HG03558 (cell line): ENCODE measurements around the gene SFI1.
"Not testable (repeated sequence)": the region's sequence is repeated elsewhere in the genome, so short reads cannot be mapped to it uniquely, and the experiment has no call there.

Experiments used
- ATAC-seq: cut with Tn5 transposase; IDR thresholded peaks from one replicate; pipeline ENCODE4 v1.9.1; 2021; ENCODE audit warnings: moderate number of reproducible peaks; ENCODE audit not compliant: unreplicated experiment; ENCODE audit errors: extremely low read depth

SFI1 gene

DNA sequence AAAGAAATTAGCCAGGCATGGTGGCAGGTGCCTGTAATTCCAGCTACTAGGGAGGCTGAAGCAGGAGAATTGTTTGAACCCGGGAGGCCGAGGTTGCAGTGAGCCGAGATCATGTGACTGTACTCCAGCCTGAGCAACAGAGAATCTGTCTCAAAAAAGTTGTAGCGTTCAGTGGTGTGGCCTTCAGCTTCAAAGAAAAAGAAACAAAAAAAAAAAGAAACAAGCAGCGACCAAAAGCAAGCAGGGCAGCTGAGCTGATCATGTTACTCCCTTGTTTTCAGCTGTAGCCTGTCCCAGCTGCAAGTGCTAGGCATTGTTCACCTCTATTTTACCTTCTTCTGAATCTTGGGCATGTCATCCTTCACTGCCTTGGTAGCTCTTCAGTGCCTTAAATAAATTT is 37.0 kb downstream of the SFI1 start:
- no peak for ATAC-seq

DNA sequence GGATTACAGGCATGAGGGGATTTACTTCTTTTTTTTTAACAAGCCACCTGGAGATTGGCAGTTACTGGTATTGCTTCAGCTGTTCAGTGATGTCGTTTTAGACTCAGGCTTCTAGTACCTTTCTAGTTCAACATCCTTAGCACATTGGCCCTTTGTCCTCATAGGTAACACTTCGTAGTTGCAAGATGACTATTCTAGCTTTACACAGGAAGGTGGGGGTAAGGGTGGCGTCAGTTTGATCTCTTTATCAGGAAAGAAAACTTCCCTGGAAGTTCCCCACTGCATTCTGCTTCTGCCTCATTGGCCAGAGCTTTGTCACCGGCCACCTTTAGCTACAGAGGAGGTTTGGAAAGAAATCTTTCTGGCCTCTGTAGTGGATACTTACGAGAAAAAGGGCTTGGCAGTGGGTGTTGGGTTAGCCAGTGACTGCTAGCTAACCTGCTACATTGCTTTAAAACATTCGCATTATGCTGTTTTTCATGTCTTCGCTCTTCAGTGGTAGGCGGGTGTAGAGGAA is 40.7 kb downstream of the SFI1 start:
- ATAC-seq: no peak

DNA sequence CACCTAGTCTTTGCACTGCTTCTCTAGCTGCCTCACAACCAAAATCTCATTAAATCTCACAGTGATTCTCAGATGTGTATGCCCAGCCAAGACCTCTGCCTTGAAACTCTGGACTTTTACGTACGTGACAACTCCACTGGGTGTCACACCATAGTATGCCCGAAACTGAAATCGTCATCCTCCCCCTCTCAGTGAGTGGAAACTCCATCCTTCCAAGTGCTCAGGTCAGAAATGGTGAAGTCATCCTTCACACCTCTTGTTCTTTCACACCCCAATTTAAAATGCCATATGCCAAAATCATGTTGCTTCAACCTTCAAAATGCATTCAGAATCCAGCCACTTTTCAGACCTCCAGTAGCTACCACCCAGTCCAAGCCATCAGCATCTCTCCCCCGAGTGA is 42.5 kb downstream of the SFI1 start:
- ATAC-seq: no peak

GRCh38 chr22:31540166-31540565 is 43.8 kb downstream of the SFI1 start:
- not testable (repeated sequence) for ATAC-seq

GRCh38 chr22:31540966-31541365 is 44.6 kb downstream of the SFI1 start:
- no peak for ATAC-seq

DNA sequence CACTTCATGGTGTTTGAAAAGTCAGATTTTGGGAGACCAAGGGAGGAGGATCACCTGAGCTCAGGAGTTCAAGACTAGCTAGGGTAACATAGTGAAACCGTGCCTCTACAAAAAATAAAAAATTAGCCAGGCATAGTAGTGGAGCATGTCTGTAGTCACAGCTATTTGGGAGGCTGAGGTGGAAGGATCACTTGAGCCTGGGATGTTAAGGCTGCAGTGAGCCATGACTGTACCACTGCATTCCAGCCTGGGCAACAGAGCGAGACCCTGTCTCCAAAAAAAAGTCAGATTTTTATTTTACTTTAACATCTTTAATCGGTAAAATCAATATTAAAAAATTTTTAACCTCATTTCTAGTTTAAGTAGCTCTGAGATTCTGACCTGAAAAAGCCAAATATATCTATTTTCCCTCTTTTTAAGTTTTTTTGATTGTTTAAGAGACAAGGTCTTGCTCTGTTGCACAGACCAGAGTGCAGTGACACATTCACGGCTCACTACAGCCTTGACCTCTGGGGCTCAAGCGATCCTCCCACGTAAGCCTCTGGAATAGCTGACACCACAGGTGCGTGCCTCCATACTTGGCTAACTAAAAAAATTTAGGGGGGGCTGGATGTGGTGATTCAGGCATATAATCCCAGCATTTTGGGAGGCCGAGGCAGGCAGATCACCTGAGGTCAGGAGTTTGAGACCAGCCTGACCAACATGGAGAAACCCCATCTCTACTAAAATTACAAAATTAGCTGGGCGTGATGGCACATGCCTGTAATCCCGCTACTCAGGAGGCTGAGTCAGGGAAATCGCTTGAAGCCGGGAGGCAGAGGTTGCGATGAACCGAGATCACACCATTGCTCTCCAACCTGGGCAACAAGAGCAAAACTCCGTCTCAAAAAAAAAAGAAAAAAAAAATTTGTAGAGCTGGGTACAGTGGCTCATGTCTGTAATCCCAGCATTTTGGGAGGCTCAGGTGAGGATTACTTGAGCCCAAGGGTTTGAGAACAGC is 48.4 kb downstream of the SFI1 start:
- ATAC-seq: no peak

- no peak for ATAC-seq
These were observed 54.6 kb downstream of the SFI1 start for GRCh38 chr22:31550871-31551370.

GRCh38 chr22:31556627-31557203 is 60.4 kb downstream of the SFI1 start:
- no peak for ATAC-seq

DNA sequence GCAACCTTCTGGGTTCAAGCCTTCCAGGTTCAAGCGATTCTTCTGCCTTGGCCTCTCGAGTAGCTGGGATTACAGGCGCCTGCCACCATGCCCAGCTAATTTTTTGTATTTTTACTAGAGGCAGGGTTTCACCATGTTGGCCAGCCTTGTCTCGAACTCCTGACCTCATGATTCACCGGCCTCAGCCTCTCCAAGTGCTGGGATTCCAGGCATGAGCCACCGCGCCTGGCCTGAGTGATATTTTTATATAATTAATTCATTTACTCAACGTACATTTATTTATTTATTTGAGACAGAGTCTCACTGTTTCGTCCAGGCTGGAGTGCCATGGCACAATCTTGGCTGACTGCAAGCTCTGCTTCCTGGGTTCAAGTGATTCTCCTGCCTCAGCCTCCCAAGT is 62.2 kb downstream of the SFI1 start:
- ATAC-seq: not testable (repeated sequence)

DNA sequence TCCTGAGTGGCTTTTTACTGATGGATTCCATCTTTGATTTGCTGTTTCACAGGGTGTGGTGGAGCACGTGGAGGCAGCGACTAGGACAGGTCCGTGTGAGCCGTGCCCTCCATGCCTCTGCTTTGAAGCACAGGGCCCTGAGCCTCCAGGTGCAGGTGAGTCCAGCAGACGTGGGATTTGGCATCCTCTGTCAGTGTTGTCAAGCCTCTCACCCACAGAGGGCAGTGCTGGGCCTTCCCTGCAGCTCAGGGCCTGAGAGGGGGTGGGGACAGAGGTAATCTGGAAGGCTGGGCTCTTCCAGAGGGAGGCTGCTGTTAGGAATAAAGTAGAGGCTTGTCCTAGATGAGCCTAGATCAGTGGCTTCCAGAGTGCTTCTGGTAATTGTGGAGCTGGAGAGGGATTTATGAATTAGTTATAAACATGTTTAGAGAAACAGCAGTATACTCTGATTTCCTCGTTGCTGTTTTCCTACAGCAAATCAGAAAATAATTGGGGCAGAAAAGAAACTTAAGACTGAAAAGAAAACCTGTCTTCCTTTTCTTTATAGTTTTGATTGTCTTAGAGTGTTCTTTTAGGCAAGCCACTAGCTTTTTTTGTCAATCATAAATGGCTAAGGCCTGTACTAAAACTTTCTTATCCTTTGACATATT is 65.0 kb downstream of the SFI1 start:
- ATAC-seq: no peak

DNA sequence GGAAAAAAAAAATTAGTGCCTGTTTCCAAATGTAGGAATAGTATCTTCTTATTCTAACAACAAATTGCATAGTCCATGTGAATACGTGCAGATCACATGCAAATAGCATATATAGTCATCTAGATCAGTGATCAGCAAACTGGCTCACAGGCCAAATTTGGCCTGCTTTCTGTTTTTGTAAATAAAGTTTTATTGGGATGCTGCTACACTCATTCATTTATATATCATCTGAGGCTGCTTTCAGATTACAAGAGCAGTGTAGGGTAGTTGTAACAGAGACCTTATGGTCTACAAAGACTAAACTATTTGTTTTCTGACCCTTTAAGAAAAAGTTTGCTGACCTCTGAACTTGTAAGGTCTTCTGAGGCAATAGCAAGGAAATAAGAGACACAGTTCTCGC is 65.6 kb downstream of the SFI1 start:
- no peak for ATAC-seq

- no peak for ATAC-seq
These were observed 70.1 kb downstream of the SFI1 start for GRCh38 chr22:31566484-31566883.

DNA sequence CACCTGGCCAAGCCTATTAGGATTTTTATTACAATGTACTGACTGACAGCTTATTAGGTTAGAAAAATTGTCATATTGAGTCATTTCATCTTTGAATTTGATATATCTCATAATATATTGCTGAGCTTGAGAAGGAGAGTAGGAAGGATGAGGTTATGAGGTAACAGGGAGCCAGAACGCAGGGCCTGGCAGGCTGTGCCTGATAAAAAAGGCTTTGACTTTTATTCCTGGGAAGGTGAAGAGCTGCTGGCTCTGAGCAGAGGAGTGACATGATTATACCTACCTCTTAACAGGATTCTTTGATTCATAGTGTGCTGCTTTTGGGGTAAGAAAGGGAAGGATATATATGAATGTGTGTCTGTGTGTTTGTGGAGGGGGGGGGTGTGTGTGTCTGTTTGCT is 70.9 kb downstream of the SFI1 start:
- ATAC-seq: no peak

DNA sequence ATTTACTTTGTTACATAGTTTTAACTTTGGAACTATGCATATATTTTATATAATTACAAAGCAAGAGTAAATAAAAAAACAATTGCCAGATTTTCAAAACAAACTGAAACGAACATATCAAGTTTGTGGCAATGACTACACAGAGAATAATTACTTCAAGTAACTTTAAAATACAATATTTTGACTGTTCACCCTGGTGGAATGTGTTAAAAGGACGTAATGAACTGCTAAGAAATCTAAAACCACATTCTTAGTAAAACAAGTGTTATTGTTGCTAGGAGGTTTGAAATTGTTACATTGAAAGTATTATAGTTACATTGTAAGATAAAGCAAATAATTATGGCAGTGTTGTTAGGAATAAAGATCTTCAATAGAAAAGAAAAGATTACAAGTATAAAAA is 71.4 kb downstream of the SFI1 start:
- no peak for ATAC-seq

- ATAC-seq: no peak
These were observed 72.8 kb downstream of the SFI1 start for GRCh38 chr22:31569126-31569525.

DNA sequence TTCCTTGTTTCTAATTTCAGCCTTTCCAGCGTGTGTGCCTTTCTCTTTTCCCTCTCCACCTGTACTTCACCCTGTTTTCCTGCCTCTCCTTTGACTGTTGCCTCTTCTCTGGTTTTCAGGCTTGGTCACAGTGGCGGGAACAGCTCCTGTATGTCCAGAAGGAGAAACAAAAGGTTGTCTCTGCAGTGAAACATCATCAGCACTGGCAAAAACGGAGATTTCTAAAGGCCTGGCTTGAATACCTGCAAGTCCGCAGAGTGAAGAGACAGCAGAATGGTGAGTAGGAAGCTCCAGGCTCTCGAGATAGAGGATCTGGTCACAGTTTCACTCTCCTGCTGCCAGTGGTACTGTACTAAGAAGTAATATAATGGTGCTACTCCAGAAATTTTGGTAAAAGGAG is 76.6 kb downstream of the SFI1 start:
- no peak for ATAC-seq

DNA sequence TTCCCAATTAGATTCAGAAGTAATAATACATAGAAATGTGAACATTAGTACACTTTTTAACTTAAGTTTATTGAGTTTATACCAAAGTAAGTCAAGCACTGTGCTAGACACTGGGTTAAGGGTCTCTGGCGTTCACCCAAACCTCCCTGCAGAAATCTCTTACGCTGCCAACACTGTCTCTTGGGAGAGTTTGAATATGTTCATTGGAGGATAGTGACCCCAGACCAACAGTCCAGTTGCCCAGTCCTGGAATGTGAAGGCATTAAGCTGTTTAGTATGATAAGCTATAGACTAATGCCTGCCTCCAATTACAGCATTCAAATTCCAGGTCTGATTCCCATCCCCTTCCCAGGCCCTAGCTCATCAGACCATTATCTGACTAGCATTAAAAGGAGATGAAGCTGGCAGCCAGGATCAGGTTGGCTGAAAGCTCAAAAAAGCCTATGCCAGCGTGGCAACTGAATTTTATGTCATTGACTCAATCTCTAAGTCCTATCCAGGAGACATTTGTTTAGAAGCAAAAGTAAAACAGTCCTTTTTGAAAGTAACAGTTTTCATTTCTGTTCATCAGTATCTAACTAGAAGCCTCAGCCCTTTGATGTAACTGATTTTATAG is 77.8 kb downstream of the SFI1 start:
- ATAC-seq: no peak

GRCh38 chr22:31575190-31575589 is 78.9 kb downstream of the SFI1 start:
- no peak for ATAC-seq

- ATAC-seq: no peak
These were observed 81.4 kb downstream of the SFI1 start for GRCh38 chr22:31577711-31578110.

GRCh38 chr22:31578171-31578570 is 81.8 kb downstream of the SFI1 start:
- no peak for ATAC-seq
